GM21576 (cell line): ENCODE measurements around the gene NCKAP5.

Source experiments
- ATAC-seq: cut with Tn5 transposase; IDR thresholded peaks from one replicate; pipeline ENCODE4 v1.9.1; 2021; ENCODE audit warnings: mild to moderate bottlenecking, moderate library complexity; ENCODE audit not compliant: unreplicated experiment

The NCKAP5 gene

DNA sequence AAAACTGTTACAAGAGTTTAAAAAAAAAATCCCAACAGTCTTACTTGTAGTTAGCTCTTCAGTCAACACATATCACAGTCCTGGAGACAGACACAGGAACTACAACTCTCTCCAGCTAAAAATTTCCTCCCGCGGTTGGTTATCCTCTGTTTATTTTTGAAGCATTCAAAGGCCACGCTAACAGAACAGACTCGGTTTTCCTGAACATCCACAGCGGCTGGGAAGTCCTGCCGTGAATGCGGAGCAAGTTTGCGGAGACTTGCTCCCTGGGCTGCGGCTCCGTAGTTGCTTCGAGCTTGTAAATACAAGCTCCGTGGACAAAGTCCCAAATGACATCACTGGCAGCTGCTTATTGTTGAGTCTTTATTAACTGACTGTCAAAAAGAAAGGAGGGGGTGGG lies at the start of gene NCKAP5:
Gene NCKAP5 (minus strand): TSS at position 292 of the 400 bp plus-strand sequence. CDS start 50,937 bp downstream, outside the sequence.
- ATAC-seq, result no peak

DNA sequence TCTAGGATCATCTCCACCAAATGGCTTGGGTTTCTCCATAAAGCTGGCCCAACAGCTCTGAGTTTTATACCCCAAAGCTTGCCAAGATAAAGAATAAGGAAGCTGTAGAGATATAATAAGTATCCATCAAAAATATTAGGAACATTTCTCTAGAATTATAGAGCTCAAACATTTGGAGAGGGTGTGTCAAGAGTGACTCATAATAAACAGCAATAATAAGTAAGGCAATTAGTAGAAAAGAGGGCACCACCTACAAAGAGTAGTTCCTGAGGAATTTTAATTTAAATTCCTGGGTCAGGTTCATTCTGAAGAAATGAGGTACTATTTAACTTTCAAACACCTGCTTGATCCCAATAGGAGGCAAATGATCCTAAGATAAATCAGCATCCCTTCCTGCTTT lies 41.4 kb upstream of the NCKAP5 start:
- ATAC-seq, result no peak

DNA sequence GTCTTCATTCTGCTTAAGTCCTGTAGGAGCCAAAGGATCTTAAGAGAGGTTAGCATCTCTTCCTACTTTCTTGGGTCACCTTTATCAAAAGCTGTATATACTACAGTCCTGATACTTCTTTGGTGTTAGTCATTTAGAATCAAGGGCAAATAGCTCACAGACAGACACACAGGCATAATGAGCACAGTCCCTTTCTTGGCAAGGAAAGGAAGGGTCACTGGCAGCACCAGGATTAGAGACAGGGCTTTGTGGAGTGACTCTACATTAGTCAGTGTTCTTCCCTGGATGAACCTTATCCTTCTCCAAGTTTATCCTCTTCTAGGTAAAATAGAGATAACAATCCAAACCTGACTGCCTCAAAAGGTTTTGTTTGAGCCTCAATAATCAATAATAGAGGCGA lies 40.0 kb upstream of the NCKAP5 start:
- no peak for ATAC-seq

DNA sequence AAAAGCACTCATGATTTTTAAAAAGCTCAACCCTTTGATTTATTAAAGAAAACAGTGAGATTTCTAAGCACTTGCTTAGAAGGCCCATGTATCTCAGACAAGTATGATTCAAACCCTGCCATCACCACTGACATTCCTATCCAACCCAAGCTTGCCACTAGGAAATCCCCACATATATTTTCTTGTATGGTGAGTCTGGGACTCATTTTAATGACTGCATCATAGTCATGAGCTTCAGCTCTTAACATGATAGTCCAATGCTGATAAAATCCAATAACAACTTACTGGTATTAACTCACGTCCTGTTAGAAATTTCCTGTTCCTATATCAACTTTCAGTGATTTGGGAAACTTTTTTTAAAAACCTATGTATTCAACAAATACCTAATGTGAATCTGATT lies 39.4 kb upstream of the NCKAP5 start:
- ATAC-seq, result no peak

DNA sequence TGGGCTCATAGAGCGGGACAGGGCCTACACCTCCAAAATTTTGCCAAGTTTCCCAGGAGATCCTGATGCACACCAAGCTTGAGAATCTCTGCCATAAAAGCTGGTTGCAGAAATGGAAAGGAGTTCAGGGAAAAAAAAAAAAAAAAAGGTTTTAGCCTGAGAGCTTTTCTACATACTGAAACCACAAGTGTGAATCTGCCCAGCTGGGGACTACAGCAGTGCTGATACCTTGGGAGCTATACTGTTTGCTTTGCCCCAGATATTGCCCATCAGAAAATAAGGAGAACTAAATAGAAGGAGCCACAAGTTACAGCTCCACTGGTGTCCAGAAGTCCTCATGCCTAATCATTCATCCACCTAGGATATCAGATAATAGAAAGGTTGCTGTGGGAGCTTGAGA lies 38.4 kb upstream of the NCKAP5 start:
- no peak for ATAC-seq

DNA sequence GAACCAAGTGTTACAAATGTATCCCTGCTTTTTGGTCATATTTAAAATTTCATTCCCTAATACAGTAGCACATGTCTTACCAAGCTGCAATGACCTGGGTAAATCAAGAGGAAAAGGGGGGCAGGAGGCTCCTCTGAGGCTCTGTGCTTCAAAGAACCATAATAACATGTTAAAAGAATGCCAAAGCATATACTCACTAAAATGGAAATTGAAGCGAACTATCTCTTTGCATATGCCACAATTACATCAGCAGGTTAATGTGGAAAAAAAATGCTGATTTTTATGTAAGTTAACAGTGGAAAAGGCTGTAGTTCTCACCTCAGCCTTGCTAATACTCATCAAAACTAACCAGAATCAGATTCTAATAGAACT lies 37.5 kb upstream of the NCKAP5 start:
- ATAC-seq, result no peak

DNA sequence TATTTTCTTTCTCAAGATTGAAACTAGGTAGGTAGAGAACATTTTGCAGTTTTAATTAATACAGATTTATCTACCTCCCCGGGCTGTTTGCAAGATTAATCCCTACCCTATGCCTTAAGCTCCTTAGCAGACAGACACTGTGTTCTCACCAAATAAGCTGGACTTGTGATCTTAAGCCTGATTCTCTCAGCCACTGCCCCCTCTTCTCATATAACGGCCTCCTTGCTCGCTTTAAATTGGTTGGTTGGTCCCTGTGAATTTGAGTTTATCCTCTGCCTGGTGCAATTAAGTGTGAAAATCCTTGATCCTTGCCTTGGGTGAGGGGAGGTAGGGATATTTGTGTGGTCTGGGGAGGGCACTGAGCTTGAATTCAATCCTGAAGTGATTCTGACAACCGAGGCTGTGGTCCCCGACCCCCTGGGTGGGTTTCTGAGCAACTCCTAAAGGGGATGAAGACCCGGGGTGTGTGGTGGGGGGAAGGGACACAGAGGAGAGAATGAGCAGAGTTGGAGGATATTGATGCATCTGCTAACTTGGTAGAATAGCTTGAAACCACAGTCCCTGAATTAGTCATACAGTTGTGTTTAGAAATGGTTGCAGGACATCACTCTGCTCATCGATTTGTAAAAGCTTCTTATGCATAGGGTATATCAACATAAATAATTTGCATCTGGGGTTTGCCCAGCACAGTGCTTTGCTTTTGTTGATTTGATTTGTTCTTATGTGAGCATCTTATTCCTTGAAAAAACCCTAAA lies 36.9 kb upstream of the NCKAP5 start:
- ATAC-seq, result no peak

DNA sequence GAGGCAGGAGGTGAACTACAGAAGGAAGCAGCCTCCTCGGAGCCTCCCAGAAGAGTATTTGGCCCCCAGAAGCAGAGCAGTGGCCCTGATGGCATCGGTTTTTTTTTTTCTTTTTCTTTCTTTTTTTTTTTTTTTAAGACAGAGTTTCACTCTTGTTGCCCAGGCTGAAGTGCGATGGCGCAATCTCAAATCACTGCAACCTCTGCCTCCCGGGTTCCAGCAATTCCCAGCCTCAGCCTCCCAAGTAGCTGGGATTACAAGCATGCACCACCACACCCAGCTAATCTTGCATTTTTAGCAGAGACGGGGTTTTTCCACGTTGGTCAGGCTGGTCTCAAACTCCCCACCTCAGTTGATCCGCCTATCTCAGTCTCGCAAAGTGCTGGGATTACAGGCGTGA lies 34.8 kb upstream of the NCKAP5 start:
- no peak for ATAC-seq

DNA sequence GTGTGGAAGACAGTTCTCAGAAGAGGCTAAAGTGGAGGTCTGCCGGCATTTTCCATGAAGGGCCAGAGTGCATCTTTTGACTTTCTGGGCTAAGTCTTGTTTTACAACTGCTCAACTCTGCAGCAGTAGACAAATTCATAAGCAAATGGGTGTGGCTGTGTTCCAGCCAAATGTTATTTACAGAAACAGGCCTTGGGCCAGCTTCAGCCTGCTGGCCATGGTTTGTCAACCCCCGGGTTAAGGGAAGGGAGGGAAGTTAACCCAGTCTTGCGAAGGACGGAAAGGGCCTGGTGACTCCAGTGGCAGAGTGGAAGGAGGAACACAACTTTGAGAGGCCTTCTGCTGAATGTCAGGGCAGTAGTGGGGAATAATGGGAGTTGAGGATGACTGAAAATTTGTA lies 34.3 kb upstream of the NCKAP5 start:
- no peak for ATAC-seq

DNA sequence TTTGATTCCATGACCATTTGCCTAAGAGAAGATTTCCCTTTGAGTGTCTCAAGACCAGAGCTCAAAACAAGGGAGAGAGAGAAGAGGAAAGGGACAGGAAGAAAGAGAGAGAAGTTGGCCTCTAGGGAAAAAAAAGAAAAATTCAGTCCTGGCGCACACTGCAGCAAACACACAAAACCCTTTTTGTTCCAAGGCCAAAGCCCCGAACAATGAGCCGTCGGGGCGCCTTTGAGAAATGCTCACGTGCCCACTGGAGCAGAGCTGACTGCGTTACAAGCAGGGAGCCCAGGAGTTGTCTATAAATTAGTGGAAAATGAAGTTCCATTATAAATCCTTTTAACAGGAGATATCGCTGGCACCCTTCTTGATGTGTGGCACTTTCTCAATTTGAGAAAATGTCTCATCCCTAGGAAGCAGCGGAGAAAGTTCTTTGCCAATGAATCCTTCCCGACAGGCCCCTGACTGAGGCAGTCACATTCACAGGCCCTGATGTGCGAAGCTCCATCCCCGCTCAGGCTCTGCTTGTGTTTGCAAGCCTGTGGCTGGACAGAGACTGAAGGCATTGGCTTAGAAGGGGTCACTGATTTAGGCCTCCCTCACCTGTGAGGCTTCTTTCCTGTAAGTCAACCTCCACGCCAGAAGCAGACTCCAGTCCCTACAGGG lies 32.1 kb upstream of the NCKAP5 start:
- no peak for ATAC-seq

DNA sequence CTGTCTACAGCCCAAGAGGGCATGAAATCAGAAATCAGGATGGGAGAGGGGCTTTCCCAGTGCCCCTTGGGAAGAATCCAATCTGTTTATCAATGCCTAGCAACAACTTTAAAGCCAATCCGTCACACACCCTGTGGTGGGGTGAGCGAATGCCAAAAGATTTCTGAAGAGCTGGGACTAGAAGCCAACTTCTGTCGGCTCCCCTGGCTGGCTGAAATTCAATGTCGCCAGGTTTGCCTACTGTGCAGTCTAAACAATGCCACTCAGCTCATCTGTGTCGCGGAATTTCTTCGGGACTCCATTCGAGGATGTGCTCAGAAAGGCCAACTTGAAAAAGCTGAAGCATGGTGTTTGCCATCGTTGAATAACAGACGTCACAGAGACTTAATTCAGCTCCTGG lies 31.5 kb upstream of the NCKAP5 start:
- no peak for ATAC-seq

DNA sequence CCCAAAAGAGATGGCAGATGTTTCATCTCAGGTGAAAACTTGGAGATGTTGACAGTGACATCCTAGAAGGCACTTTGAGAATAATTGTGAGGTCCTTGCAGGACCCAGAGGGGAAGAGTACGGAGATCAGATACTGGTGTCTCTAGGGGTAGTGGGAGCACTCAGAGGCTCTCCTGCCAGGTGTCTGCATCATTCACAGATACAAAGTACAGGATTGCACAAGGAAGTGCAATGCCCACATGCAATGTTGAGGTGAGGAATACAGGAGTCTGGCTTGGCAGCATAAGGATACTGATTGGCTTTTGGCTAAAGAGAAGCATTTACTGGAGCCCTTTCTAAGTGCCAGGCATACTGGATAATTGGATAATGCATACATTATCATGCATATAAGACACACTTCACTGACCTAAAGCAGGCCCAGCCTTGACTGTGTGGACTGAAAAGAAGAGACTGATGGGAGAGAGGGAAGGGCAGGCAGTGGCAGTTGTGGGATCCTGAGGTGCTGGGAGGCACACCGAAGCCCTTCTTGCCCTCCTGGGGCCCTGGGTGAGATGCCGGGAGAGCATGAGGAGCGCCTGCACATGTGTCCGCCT lies 31.0 kb upstream of the NCKAP5 start:
- no peak for ATAC-seq

DNA sequence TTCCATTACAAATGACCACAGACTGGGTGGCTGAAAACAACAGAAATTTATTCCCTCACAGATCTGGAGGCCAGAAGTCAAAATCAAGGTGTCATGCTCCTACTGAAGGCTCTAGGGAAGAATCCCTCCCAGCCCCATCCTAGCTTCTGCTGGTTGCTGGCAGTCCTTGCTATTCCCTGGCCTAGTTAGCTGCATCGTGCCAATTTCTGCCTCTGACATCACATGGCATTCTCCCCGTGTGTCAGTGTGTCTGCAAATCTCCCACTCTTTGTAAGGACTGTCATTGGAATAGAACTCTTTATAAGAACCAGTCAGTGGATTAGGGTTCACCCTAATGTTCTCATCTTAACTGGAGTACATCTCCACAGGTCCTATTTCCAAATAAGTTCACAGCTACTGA lies 30.5 kb upstream of the NCKAP5 start:
- ATAC-seq, result no peak

DNA sequence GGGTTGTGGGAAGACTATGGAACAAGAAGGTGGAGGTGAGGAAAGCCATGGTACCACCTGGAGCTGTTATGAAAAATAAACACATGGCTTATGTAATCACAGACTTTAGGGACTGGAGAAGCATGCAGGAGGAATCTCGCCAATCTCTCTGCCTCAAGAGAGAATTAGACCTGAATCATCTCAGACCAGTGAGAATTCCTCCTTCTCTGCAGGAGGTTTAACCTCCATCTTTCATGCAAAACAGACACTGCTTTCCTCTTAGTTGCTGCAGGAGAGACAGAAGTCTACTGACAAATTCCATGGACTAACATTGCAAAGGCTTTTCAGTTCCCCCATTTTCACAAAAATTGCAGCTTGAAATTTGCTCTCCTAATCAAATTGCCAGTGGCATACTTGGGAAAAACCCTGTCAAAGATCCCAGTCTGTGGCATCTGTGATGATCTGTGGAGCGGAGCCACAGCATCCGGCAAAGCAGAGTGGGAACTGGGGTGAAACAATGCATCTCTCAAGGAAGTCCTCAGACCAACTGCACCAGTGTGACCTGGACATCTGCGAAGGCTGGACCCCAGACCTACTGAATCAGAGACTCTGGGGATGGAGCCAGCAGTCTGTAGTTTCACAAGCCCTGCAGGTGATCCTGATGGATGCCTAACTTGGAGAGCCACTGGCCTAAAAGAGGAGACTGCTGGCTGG lies 28.6 kb upstream of the NCKAP5 start:
- ATAC-seq, result no peak

DNA sequence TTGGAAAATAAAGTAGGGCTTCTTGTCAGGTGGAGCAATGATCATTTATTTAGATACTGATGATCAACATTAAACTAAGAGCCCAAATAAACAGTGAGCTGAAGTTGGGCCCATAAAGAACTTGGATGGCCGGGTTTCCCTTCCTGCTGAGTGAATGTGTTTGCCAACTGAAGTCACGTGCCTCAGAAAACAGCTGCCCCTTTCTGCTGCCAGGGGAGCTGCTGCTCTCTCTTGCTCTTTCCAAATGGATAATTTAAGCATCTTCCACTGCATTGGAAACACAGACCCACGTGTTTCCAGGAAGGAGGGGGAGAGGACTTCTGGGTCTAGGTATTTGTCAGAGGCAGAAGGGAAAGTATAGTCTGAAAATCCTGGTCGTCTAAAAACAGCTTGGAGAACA lies 22.9 kb upstream of the NCKAP5 start:
- no peak for ATAC-seq

DNA sequence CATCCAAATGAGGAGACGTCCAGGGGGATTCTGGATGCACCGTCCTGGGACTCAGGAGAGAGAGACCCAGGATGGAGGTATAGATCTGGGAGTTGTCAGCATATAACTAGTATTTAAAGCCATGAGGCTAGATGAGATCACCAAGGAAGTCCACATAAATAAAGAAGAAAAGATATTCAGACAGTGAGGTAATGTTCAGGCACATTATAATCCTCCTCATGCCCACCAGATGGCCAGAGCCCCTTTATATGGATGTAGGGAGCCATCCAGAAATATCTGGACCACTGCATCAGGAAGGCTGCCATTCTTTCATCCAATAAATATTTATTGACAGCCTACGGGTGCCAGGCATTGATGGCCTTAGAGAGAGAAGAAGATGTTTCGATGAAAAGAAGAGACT lies 21.2 kb upstream of the NCKAP5 start:
- ATAC-seq, result no peak

DNA sequence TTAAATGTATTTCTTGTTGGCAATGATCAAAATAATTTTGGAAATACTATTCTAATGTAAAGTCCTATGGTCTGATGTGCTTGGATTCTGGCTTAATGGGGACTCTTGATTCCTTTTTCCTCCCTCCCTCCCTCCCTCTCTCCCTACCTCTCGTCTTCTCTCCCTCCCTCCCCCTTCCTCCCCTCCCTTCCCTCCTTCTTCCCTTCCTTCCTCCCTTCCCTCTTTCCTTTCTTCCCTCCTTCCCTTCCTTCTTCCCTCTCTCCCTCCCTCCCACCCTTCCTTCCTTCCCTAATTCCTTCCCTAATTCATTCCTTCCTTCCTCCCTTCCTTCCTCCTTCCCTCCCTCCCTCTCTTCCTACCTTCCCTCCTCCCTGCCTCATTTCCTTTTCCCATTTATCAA lies 19.9 kb upstream of the NCKAP5 start:
- no peak for ATAC-seq

DNA sequence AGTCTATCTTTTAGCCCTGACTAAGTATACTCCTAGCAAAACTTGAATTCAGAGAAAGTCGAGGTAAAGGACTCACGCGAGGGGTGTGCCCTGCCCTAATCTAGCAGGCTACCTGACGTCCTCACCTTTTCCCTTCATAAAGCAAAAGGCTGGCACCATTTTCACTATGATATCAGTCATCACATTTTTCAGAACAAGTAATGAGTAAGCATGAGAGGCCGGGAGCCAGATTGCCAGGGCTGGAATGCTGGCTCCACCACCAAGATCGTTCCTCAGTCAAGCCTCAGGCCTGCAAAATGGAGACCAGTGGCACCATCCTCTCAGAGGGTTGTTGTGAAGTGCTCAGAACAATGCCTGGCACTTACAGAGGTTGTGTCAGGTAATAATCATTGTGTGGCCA lies 18.7 kb upstream of the NCKAP5 start:
- no peak for ATAC-seq

DNA sequence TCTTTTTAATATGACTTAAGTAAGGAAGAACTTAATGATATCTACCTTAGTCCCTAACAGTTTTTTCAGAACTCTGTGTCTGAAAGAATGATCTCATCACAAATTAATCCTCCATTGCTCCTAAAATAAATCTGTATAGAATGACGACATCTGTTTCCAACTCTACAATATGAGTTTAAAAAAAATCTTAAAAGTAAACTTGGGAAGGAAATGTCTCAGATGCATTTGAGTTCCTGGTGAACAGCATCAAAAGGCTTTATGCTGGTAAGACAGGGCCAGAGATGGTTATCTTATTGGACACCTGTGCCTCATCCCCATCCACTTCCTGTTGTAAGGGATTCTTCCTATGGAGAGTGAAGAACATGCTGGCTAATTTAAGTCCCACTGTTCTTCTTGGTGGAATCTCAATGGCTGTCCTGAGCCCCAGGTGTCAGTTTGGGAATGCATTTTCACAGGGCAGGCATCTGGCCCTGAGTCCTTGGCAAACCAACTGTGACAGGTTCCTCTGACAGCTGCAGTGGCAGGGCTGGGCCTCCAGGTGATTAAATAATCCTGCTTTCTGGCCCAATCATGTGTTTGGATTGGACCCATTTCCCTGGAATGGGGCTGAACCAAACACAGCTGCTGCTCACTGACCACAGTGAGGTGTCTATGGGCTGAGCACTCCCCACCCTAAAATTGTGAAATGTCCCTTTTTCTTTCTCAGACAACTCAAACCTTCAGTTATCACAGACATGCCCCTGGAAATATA lies 12.9 kb upstream of the NCKAP5 start:
- ATAC-seq, result no peak

DNA sequence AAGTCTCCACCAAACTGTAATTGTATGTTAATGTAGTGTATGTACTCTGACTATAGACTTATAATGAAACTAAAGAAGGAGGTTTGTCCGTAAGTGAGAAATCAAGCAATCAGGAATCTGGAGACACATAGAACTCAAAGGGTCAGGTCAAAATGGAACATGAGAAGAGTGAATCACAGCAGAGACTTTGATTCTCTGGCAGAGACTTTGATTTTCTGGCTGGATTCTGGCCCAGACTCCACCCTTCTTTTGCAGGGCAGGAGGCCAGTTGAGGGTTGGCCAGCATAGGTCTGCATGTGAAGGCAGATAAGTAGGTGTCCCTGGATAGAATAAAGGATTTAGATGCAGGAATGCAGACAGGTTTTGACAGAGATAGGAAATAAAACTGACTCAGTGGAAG lies 11.0 kb upstream of the NCKAP5 start:
- no peak for ATAC-seq

DNA sequence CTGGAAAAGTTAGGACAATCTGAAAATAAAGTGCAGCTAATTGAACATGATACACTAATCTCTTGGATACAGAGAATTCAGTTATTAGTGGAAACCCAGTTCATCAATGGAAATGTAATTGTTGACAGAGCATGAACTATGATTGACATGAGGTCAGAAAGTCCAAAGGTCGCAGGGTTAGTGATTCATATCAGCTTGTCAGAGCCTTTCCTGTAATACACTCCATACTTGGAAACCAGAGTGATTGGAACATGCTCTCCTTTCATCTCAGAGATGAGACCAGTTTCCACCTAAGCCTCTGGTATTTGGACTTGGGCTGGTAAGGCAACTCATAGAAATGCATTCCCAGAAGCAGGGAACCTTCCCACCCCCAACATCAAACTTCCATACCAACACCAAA lies 8.5 kb upstream of the NCKAP5 start:
- no peak for ATAC-seq
